ENCODE measurements around the gene CAMTA1.

The CAMTA1 gene

DNA sequence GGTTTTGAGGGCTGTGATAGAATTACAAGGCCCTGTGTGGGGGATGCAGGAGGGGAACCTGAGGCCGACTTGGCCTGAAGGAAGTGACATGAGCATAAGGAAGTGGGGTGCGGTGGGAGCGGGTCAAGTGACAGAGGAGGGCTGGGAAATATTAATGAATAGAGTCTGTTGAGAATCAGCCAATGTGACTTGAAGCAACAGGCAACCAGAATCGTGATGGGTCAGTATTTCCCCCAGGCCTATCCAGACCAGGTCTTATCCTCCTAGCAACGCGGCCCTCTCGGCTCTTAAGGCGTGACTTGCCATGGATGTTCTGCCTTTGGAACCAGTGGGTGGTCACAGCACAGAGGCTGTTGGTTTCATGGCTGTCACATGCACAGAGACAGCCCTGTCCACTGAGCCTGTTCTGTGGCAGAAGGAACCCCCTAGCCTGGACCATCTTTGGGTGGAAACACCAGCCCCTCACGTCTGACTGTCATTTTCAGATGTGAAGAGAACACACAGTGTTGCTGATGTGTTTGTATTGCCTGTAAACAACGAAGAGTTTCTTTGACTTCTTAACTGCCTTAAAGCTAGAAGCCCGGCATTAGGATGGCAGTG lies 468.8 kb downstream of the CAMTA1 start:
- Histone ChIP-seq H3K9me3 (ENCODE audit: control insufficient read depth, insufficient read depth, low read depth, low read length) (no peaks in the 10 kb centered on the region), H3K36me3 (ENCODE audit: control insufficient read depth in 2 of 2, insufficient read depth in 1 of 2, low read length in 2 of 2) (no peaks in the 10 kb centered on the region), H3K27ac (ENCODE audit: extremely low read depth, low read depth, low read length) (no peak overlapping the region), H3K4me1 (ENCODE audit: control insufficient read depth, insufficient read depth, low read length) (no peaks in the 10 kb centered on the region), H3K4me3 (ENCODE audit: low read depth, low read length) (no peak overlapping the region)
- POLR2A ChIA-PET: no interaction called here
- TF ChIP-seq ZNF146 (tag by site-specific recombination; IDR thresholded peaks at IDR 0.05) (no peak), REPIN1 (tag by site-specific recombination; IDR thresholded peaks at IDR 0.05; ENCODE audit: low read depth) (no peak), ZBTB26 (tag by site-specific recombination; optimal IDR thresholded peaks at IDR 0.05) (no peak), SCRT2 (tag by site-specific recombination; IDR thresholded peaks at IDR 0.05) (peak; percentile 54), ZBTB8A (tag by site-specific recombination; IDR thresholded peaks at IDR 0.05) (no peak)
- CTCF ChIA-PET: no interaction called here

GRCh38 chr1:7255303-7256058 lies 470.2 kb downstream of the CAMTA1 start:
- POLR2A ChIA-PET: no interaction called here
- CTCF ChIA-PET: interaction anchor here (0.7 kb wide), 1 partner anchor 498 kb away, joined by 3 read pairs; no protein-coding TSS in a partner anchor
- Histone ChIP-seq H3K36me3 (ENCODE audit: control insufficient read depth in 2 of 2, insufficient read depth in 1 of 2, low read length in 2 of 2) (no peaks in the 10 kb centered on the region), H3K4me3 (ENCODE audit: low read depth, low read length) (no peak overlapping the region), H3K4me1 (ENCODE audit: control insufficient read depth, insufficient read depth, low read length) (no peaks in the 10 kb centered on the region), H3K9me3 (ENCODE audit: control insufficient read depth, insufficient read depth, low read depth, low read length) (no peaks in the 10 kb centered on the region), H3K27ac (ENCODE audit: extremely low read depth, low read depth, low read length) (no peak overlapping the region)
- TF ChIP-seq ZFP69B (tag by site-specific recombination; IDR thresholded peaks at IDR 0.05) (no peak), ZNF76 (tag by site-specific recombination; IDR thresholded peaks at IDR 0.05; ENCODE audit: borderline replicate concordance, low read depth) (no peak), ZNF133 (tag by site-specific recombination; IDR thresholded peaks at IDR 0.05) (no peak)

GRCh38 chr1:7256526-7256925 lies 471.3 kb downstream of the CAMTA1 start:
- no peaks in the 10 kb centered on the region for H3K36me3 ChIP-seq (ENCODE audit: control insufficient read depth in 2 of 2, insufficient read depth in 1 of 2, low read length in 2 of 2)
- no peak overlapping the region for H3K4me3 ChIP-seq (ENCODE audit: low read depth, low read length)
- no peak overlapping the region for H3K27ac ChIP-seq (ENCODE audit: extremely low read depth, low read depth, low read length)
- TF ChIP-seq ZNF335 (tag by site-specific recombination; conservative IDR thresholded peaks at IDR 0.05) (peak; percentile 24; the same call in 1 of the 2 replicates), ELK4 (IDR thresholded peaks at IDR 0.05; ENCODE audit: borderline replicate concordance, low read depth, low read length) (no peak)
- no peaks in the 10 kb centered on the region for H3K9me3 ChIP-seq (ENCODE audit: control insufficient read depth, insufficient read depth, low read depth, low read length)
- POLR2A ChIA-PET: no interaction called here
- H3K4me1 ChIP-seq (ENCODE audit: control insufficient read depth, insufficient read depth, low read length): no peaks in the 10 kb centered on the region
- CTCF ChIA-PET: no interaction called here

GRCh38 chr1:7257225-7257624 lies 472.0 kb downstream of the CAMTA1 start:
- ChIA-PET POLR2A (no interaction called here), CTCF (interaction anchor here (0.6 kb wide), 1 partner anchor 1884 kb away, joined by 3 read pairs; no protein-coding TSS in a partner anchor)
- no peaks in the 10 kb centered on the region for H3K4me1 ChIP-seq (ENCODE audit: control insufficient read depth, insufficient read depth, low read length)
- no peaks in the 10 kb centered on the region for H3K9me3 ChIP-seq (ENCODE audit: control insufficient read depth, insufficient read depth, low read depth, low read length)
- no peak for TF ChIP-seq ZNF561 (tag by site-specific recombination; IDR thresholded peaks at IDR 0.05; ENCODE audit: borderline replicate concordance)
- no peak for TF ChIP-seq ZNF670 (tag by site-specific recombination; IDR thresholded peaks at IDR 0.05; ENCODE audit: low read depth)
- no peak for TF ChIP-seq ZNF404 (tag by site-specific recombination; IDR thresholded peaks at IDR 0.05)
- TF ChIP-seq HOXC10 (CRISPR knock-in tag; IDR thresholded peaks at IDR 0.05): no peak
- no peak for TF ChIP-seq ZNF223 (tag by site-specific recombination; IDR thresholded peaks at IDR 0.05)
- no peak for TF ChIP-seq ZNF629 (tag by site-specific recombination; IDR thresholded peaks at IDR 0.05)
- 0 out of 2 replicates have a peak, but pooled peaks have one; percentile 35 for TF ChIP-seq ZIC2 (tag by site-specific recombination; IDR thresholded peaks at IDR 0.05)
- no peak for TF ChIP-seq ZNF140 (tag by site-specific recombination; IDR thresholded peaks at IDR 0.05)
- peak; percentile 37; the same call in 1 of the 2 replicates for TF ChIP-seq ZNF600 (tag by site-specific recombination; IDR thresholded peaks at IDR 0.05)
- TF ChIP-seq SCRT1 (tag by site-specific recombination; IDR thresholded peaks at IDR 0.05; ENCODE audit: borderline replicate concordance): no peak
- H3K36me3 ChIP-seq (ENCODE audit: control insufficient read depth in 2 of 2, insufficient read depth in 1 of 2, low read length in 2 of 2): no peaks in the 10 kb centered on the region
- H3K27ac ChIP-seq (ENCODE audit: extremely low read depth, low read depth, low read length): no peak overlapping the region
- no peak overlapping the region for H3K4me3 ChIP-seq (ENCODE audit: low read depth, low read length)

Measured in HEK293 (cell line).